Osteoblast (primary cell): ENCODE results near the gene FLT3. TPM values are rescaled to one million over a fixed set of nuclear protein-coding genes. Genes with fewer than 3 reads are reported as not detected.

Experiments used
- DNase-seq: peaks from one replicate; pipeline ENCODE4 v3.0.0; 2011; ENCODE audit warnings: low spot score, mixed read lengths; ENCODE audit not compliant: insufficient read length; ENCODE audit errors: missing footprints
- H2AFZ ChIP-seq: 2 replicates; pipeline ENCODE4 v1.6.0; 2011; ENCODE audit warnings: mild to moderate bottlenecking, low read length
- H3K27ac ChIP-seq: 2 replicates; pipeline ENCODE4 v1.5.1; 2011; ENCODE audit warnings: mild to moderate bottlenecking, low read depth, low read length, moderate library complexity
- H3K27me3 ChIP-seq: 2 replicates; pipeline ENCODE4 v1.6.0; 2012; ENCODE audit warnings: mild to moderate bottlenecking, control low read depth, inconsistent platforms, low read length, moderate library complexity; ENCODE audit not compliant: insufficient read depth
- H3K36me3 ChIP-seq: 2 replicates; pipeline ENCODE4 v1.5.1; 2011; ENCODE audit warnings: mild to moderate bottlenecking, low read length, control low read depth, moderate library complexity; ENCODE audit not compliant: insufficient read depth
- H3K4me1 ChIP-seq: 2 replicates; pipeline ENCODE4 v1.5.1; 2011; ENCODE audit warnings: mild to moderate bottlenecking, low read length, control low read depth, moderate library complexity; ENCODE audit not compliant: insufficient read depth
- H3K4me2 ChIP-seq: 2 replicates; pipeline ENCODE4 v1.6.0; 2011; ENCODE audit warnings: mild to moderate bottlenecking, low read length; ENCODE audit not compliant: insufficient read depth
- H3K4me3 ChIP-seq: fragments of 200-600 bp; sonication (generic); 3 replicates; pipeline ENCODE4 v1.5.1; 2012; ENCODE audit warnings: mild to moderate bottlenecking, low read length, inconsistent platforms; ENCODE audit not compliant: insufficient read depth
- H3K79me2 ChIP-seq: 2 replicates; pipeline ENCODE4 v1.6.0; 2012; ENCODE audit warnings: mild to moderate bottlenecking, low read length, control low read depth, inconsistent platforms; ENCODE audit not compliant: insufficient read depth
- H3K9me3 ChIP-seq: 2 replicates; pipeline ENCODE4 v1.5.1; 2011; ENCODE audit warnings: low read depth, low read length, control low read depth
- H4K20me1 ChIP-seq: 2 replicates; pipeline ENCODE4 v1.6.0; 2012; ENCODE audit warnings: mild to moderate bottlenecking, low read length, control low read depth; ENCODE audit not compliant: insufficient read depth
- total RNA-seq: library from RNA; depleted of rRNA; stranded (reverse); fragments of >200 nt; gene quantifications from 2 replicates; pipeline ENCODE4 v1.2.3, GENCODE V29; 2012
- TF ChIP-seq, protein P1 (sequence below): IDR thresholded peaks from 2 replicates; pipeline ENCODE4 v1.5.1; 2011; ENCODE audit warnings: mild to moderate bottlenecking, low read depth, low read length, moderate library complexity; ENCODE audit errors: extremely low read depth

The FLT3 gene
- total RNA-seq, 1 donor, result not detected

GRCh38 chr13:28049215-28049614, 51.2 kb downstream of the FLT3 start:
- H4K20me1 ChIP-seq, result no peaks in the 10 kb centered on the region
- H3K27me3 ChIP-seq, result peaks cover 5% of the 10 kb centered on the region
- H3K36me3 ChIP-seq, result no peaks in the 10 kb centered on the region
- H3K4me3 ChIP-seq, result no peak overlapping the region
- DNase-seq, result no peak
- no peak overlapping the region for H3K27ac ChIP-seq
- H3K4me1 ChIP-seq, result no peaks in the 10 kb centered on the region
- no peak overlapping the region for H3K4me2 ChIP-seq
- H3K79me2 ChIP-seq, result no peaks in the 10 kb centered on the region
- no peaks in the 10 kb centered on the region for H3K9me3 ChIP-seq
- TF ChIP-seq, protein P1, sequence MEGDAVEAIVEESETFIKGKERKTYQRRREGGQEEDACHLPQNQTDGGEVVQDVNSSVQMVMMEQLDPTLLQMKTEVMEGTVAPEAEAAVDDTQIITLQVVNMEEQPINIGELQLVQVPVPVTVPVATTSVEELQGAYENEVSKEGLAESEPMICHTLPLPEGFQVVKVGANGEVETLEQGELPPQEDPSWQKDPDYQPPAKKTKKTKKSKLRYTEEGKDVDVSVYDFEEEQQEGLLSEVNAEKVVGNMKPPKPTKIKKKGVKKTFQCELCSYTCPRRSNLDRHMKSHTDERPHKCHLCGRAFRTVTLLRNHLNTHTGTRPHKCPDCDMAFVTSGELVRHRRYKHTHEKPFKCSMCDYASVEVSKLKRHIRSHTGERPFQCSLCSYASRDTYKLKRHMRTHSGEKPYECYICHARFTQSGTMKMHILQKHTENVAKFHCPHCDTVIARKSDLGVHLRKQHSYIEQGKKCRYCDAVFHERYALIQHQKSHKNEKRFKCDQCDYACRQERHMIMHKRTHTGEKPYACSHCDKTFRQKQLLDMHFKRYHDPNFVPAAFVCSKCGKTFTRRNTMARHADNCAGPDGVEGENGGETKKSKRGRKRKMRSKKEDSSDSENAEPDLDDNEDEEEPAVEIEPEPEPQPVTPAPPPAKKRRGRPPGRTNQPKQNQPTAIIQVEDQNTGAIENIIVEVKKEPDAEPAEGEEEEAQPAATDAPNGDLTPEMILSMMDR, result no peak
- H2AFZ ChIP-seq, result no peak overlapping the region

GRCh38 chr13:28048768-28049167, 51.6 kb downstream of the FLT3 start:
- TF ChIP-seq, protein P1, result no peak

GRCh38 chr13:28047757-28048388, 52.5 kb downstream of the FLT3 start:
- TF ChIP-seq, protein P1, result no peak
- DNase-seq, result no peak

More at GRCh38 chr13:28048768-28049167, 51.6 kb downstream of the FLT3 start:
- DNase-seq, result no peak
- no peak overlapping the region for H3K27ac ChIP-seq
- H3K27me3 ChIP-seq, result peaks cover 5% of the 10 kb centered on the region
- no peak overlapping the region for H3K4me2 ChIP-seq
- H3K4me1 ChIP-seq, result no peaks in the 10 kb centered on the region
- H4K20me1 ChIP-seq, result no peaks in the 10 kb centered on the region
- no peaks in the 10 kb centered on the region for H3K36me3 ChIP-seq
- no peaks in the 10 kb centered on the region for H3K79me2 ChIP-seq
- H3K4me3 ChIP-seq, result no peak overlapping the region
- no peak overlapping the region for H2AFZ ChIP-seq
- no peaks in the 10 kb centered on the region for H3K9me3 ChIP-seq

GRCh38 chr13:28046981-28047380, 53.4 kb downstream of the FLT3 start:
- TF ChIP-seq, protein P1, result no peak
- Histone ChIP-seq H4K20me1 (no peaks in the 10 kb centered on the region), H3K27ac (no peak overlapping the region), H3K4me3 (no peak overlapping the region), H3K9me3 (no peaks in the 10 kb centered on the region), H3K4me1 (no peaks in the 10 kb centered on the region), H3K4me2 (no peak overlapping the region), H3K27me3 (peaks cover 5% of the 10 kb centered on the region), H2AFZ (no peak overlapping the region), H3K79me2 (no peaks in the 10 kb centered on the region), H3K36me3 (no peaks in the 10 kb centered on the region)
- no peak for DNase-seq

More at GRCh38 chr13:28047757-28048388, 52.5 kb downstream of the FLT3 start:
- no peak overlapping the region for H3K27ac ChIP-seq
- no peaks in the 10 kb centered on the region for H3K79me2 ChIP-seq
- H2AFZ ChIP-seq, result no peak overlapping the region
- H3K4me2 ChIP-seq, result no peak overlapping the region
- H3K9me3 ChIP-seq, result no peaks in the 10 kb centered on the region
- no peaks in the 10 kb centered on the region for H3K36me3 ChIP-seq
- H4K20me1 ChIP-seq, result no peaks in the 10 kb centered on the region
- H3K4me1 ChIP-seq, result no peaks in the 10 kb centered on the region
- H3K27me3 ChIP-seq, result peaks cover 5% of the 10 kb centered on the region
- H3K4me3 ChIP-seq, result no peak overlapping the region
